GM19023 (cell line): Measurements from ENCODE around the gene PHLDB1.

Experiments used
- ATAC-seq: cut with Tn5 transposase; IDR thresholded peaks from one replicate; pipeline ENCODE4 v1.9.1; 2021; ENCODE audit warnings: mild to moderate bottlenecking, moderate library complexity; ENCODE audit not compliant: unreplicated experiment

Gene PHLDB1

GRCh38 chr11:118638726-118639125 lies 31.3 kb downstream of the PHLDB1 start:
- no peak for ATAC-seq

- ATAC-seq: no peak
These were observed 32.5 kb downstream of the PHLDB1 start for GRCh38 chr11:118639899-118640298.

GRCh38 chr11:118640332-118641154 lies 33.1 kb downstream of the PHLDB1 start:
- ATAC-seq: no peak

GRCh38 chr11:118641397-118642019 lies 34.1 kb downstream of the PHLDB1 start:
- no peak for ATAC-seq

- no peak for ATAC-seq
These were observed 36.0 kb downstream of the PHLDB1 start for GRCh38 chr11:118643142-118643994.

GRCh38 chr11:118643995-118644345 lies 36.6 kb downstream of the PHLDB1 start:
- no peak for ATAC-seq

- ATAC-seq: no peak
These were observed 37.1 kb downstream of the PHLDB1 start for GRCh38 chr11:118644496-118644895.

GRCh38 chr11:118645066-118645715 lies 37.8 kb downstream of the PHLDB1 start:
- no peak for ATAC-seq

GRCh38 chr11:118646393-118646792 lies 39.0 kb downstream of the PHLDB1 start:
- no peak for ATAC-seq

- ATAC-seq: no peak
These were observed 40.9 kb downstream of the PHLDB1 start for GRCh38 chr11:118648291-118648690.

- ATAC-seq: no peak
These were observed 42.5 kb downstream of the PHLDB1 start for GRCh38 chr11:118649941-118650340.

GRCh38 chr11:118650366-118650765 lies 43.0 kb downstream of the PHLDB1 start:
- no peak for ATAC-seq

- no peak for ATAC-seq
These were observed 44.4 kb downstream of the PHLDB1 start for GRCh38 chr11:118651820-118652219.

GRCh38 chr11:118652681-118653181 lies 45.3 kb downstream of the PHLDB1 start:
- ATAC-seq: no peak

GRCh38 chr11:118653684-118654390 lies 46.4 kb downstream of the PHLDB1 start:
- ATAC-seq: no peak

- no peak for ATAC-seq
These were observed 48.2 kb downstream of the PHLDB1 start for GRCh38 chr11:118655486-118656190.

- ATAC-seq: no peak
These were observed 49.2 kb downstream of the PHLDB1 start for GRCh38 chr11:118656563-118657165.

GRCh38 chr11:118657238-118657637 lies 49.8 kb downstream of the PHLDB1 start:
- no peak for ATAC-seq

- ATAC-seq: no peak
These were observed 50.5 kb downstream of the PHLDB1 start for GRCh38 chr11:118657709-118658428.
